HG03139 (cell line): Measurements from ENCODE around the gene CRTC1.

Source experiments
- ATAC-seq: cut with Tn5 transposase; IDR thresholded peaks from one replicate; pipeline ENCODE4 v1.9.1; 2021; ENCODE audit not compliant: unreplicated experiment

The CRTC1 gene

GRCh38 chr19:18743784-18744418 is 60.4 kb downstream of the CRTC1 start:
- no peak for ATAC-seq

GRCh38 chr19:18745012-18745735 is 61.7 kb downstream of the CRTC1 start:
- no peak for ATAC-seq

- ATAC-seq = no peak
Measured at GRCh38 chr19:18745931-18746330, 62.5 kb downstream of the CRTC1 start.

GRCh38 chr19:18746401-18747325 is 63.2 kb downstream of the CRTC1 start:
- ATAC-seq = no peak

GRCh38 chr19:18749362-18750231 is 66.1 kb downstream of the CRTC1 start:
- ATAC-seq = no peak

- ATAC-seq = no peak
Measured at GRCh38 chr19:18750295-18750970, 67.0 kb downstream of the CRTC1 start.

GRCh38 chr19:18751571-18751970 is 68.1 kb downstream of the CRTC1 start:
- ATAC-seq = no peak

GRCh38 chr19:18754501-18754900 is 71.0 kb downstream of the CRTC1 start:
- ATAC-seq = no peak

- no peak for ATAC-seq
Measured at GRCh38 chr19:18756896-18757295, 73.4 kb downstream of the CRTC1 start.

- no peak for ATAC-seq
Measured at GRCh38 chr19:18759304-18759994, 76.0 kb downstream of the CRTC1 start.

- no peak for ATAC-seq
Measured at GRCh38 chr19:18759995-18760426, 76.5 kb downstream of the CRTC1 start.

GRCh38 chr19:18760440-18761383 is 77.2 kb downstream of the CRTC1 start:
- ATAC-seq = no peak

- no peak for ATAC-seq
Measured at GRCh38 chr19:18761531-18762110, 78.1 kb downstream of the CRTC1 start.

- no peak for ATAC-seq
Measured at GRCh38 chr19:18762125-18763023, 78.9 kb downstream of the CRTC1 start.

GRCh38 chr19:18763674-18764590 is 80.5 kb downstream of the CRTC1 start:
- no peak for ATAC-seq

GRCh38 chr19:18764591-18765051 is 81.1 kb downstream of the CRTC1 start:
- ATAC-seq = no peak
